Smooth muscle cell (in vitro differentiated cells): Measurements from ENCODE around the gene KLRF2. TPM values are rescaled to one million over a fixed set of nuclear protein-coding genes. Genes with fewer than 3 reads are reported as not detected.
A peak's percentile ranks its signal among the peaks of the same experiment; 100 is the strongest.

Experiments used
- DNase-seq: peaks from one replicate; lab custom pipeline; 2025; ENCODE audit not compliant: unreplicated experiment; lab: John Stamatoyannopoulos, UW
- H2AFZ ChIP-seq: fragments of 200-600 bp; sonication (generic); 2 replicates; pipeline ENCODE4 v1.6.0; 2016; ENCODE audit warnings: antibody characterized with exemption, low read depth, mild to moderate bottlenecking
- H3F3A ChIP-seq: fragments of 200-600 bp; sonication (generic); 2 replicates; pipeline ENCODE4 v1.6.0; 2017; ENCODE audit warnings: antibody characterized with exemption, low read depth
- H3K27ac ChIP-seq: fragments of 200-600 bp; sonication (generic); 2 replicates; pipeline ENCODE4 v1.5.1; 2016; ENCODE audit warnings: low read depth, mild to moderate bottlenecking
- H3K27me3 ChIP-seq: fragments of 200-600 bp; sonication (generic); 2 replicates; pipeline ENCODE4 v1.6.1; 2016; ENCODE audit warnings: low read depth, mild to moderate bottlenecking
- H3K36me3 ChIP-seq: fragments of 200-600 bp; sonication (generic); 2 replicates; pipeline ENCODE4 v1.5.1; 2016; ENCODE audit warnings: low read depth
- H3K4me1 ChIP-seq: fragments of 200-600 bp; sonication (generic); 2 replicates; pipeline ENCODE4 v1.5.1; 2016; ENCODE audit warnings: low read depth
- H3K4me2 ChIP-seq: fragments of 200-600 bp; sonication (generic); 2 replicates; pipeline ENCODE4 v1.6.0; 2016; ENCODE audit warnings: mild to moderate bottlenecking
- H3K4me3 ChIP-seq: fragments of 200-600 bp; sonication (generic); 2 replicates; pipeline ENCODE4 v1.5.1; 2016; ENCODE audit warnings: mild to moderate bottlenecking
- H3K79me2 ChIP-seq: fragments of 200-600 bp; sonication (generic); 2 replicates; pipeline ENCODE4 v1.6.0; 2016; ENCODE audit warnings: low read depth, mild to moderate bottlenecking
- H3K9ac ChIP-seq: fragments of 200-600 bp; sonication (generic); 2 replicates; pipeline ENCODE4 v1.6.0; 2016; ENCODE audit warnings: low read depth
- H3K9me3 ChIP-seq: fragments of 200-600 bp; sonication (generic); replicated peaks from 2 replicates; pipeline ENCODE4 v1.5.1; 2016; ENCODE audit warnings: low read depth
- H4K20me1 ChIP-seq: fragments of 200-600 bp; sonication (generic); 2 replicates; pipeline ENCODE4 v1.6.0; 2016; ENCODE audit warnings: low read depth
- WGBS: methylation state at CpG from one replicate; pipeline ENCODE4 v1.1.7; 2016; ENCODE audit warnings: low lambda C conversion rate; 5-methylcytosine and 5-hydroxymethylcytosine counted together
- polyA plus RNA-seq: library from polyadenylated mRNA; unstranded; fragments of >200 nt; fragmentation: Nextera tagmentation; extraction: Ambion mirVana; gene quantifications from 2 replicates; pipeline ENCODE4 v1.2.1, GENCODE V29; 2016
- total RNA-seq: library from RNA; depleted of rRNA; stranded (reverse); fragments of >200 nt; gene quantifications from 2 replicates; pipeline ENCODE4 v1.2.3, GENCODE V29; 2014
- TF ChIP-seq, protein P1 (sequence below): fragments of 200-600 bp; sonication (generic); IDR thresholded peaks from 2 replicates; pipeline ENCODE4 v1.5.1; 2017; ENCODE audit warnings: borderline replicate concordance, mild to moderate bottlenecking, antibody characterized with exemption; ENCODE audit not compliant: insufficient read depth, poor library complexity, severe bottlenecking

The KLRF2 gene
- total and polyA plus RNA-seq, 2 experiments from 2014 or later: not detected

DNA sequence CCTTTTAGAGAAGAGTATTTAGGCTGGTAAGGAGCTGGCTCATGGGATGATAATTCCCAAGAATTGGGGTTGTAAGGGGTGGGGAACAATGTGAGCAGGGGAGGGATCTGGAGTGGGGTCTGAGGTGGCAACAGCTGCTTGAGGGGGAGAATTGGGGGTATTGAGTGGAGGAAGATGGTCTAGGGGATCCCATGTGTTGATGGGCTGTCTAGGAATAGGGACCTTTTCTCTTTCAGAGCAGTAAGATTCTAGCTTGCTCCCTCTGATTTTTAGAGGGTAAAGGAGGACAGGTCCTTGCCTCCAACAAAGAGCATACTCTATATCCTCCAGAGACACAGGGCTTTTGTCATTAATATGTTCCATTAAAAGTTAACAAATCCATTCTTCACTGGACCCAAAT, 28.4 kb downstream of the KLRF2 start:
- H3K4me2 ChIP-seq: peak overlapping the region; percentile 85

DNA sequence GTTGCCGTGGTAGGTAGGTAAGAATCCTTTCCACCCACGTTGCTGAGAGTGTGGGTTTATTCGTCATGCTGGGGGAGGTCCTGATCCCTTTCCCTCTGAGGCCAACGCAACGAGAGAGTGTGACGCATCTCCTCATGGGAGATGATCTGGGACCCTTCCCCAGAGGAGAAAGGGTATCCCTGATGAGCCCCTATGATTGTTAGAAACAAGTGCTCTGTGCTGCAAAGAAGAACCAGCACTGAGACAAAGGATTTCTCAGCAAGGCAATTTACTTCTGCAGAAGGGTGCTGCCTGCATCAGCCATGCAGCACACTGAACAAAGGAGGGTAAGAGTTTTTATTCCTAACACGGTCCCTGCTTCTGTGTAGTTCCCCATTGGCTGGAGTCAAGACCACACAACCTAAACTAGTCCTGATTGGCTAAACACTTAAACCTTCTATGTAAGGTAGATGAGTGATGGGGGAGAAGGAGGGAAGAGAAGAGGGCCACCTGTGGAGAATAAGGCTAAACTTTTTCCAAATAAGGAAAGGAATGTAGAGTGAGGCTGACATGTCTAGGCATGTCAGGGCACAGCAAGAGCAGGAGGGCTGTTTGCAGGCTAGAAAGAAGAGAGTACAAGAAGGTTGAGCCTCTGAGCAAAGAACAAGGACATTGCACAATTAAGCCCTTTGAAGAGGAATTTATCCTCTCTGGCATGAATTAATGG, 29.6 kb downstream of the KLRF2 start:
- Histone ChIP-seq H2AFZ (no peak overlapping the region), H3K9me3 (no peaks in the 10 kb centered on the region), H3K4me3 (peak overlapping the region; percentile 48), H3K36me3 (no peaks in the 10 kb centered on the region), H3K27me3 (no peaks in the 10 kb centered on the region), H3K9ac (peak overlapping the region; percentile 92), H3K79me2 (peaks cover 15% of the 10 kb centered on the region), H3K4me1 (peaks cover 43% of the 10 kb centered on the region), H4K20me1 (peaks cover 15% of the 10 kb centered on the region), H3K27ac (peak overlapping the region; percentile 97), H3F3A (peaks cover 13% of the 10 kb centered on the region), H3K4me2 (peak overlapping the region; percentile 85)
- 58% methylated on average over 7 of the region's 7 CpGs for WGBS
- TF ChIP-seq, protein P1, sequence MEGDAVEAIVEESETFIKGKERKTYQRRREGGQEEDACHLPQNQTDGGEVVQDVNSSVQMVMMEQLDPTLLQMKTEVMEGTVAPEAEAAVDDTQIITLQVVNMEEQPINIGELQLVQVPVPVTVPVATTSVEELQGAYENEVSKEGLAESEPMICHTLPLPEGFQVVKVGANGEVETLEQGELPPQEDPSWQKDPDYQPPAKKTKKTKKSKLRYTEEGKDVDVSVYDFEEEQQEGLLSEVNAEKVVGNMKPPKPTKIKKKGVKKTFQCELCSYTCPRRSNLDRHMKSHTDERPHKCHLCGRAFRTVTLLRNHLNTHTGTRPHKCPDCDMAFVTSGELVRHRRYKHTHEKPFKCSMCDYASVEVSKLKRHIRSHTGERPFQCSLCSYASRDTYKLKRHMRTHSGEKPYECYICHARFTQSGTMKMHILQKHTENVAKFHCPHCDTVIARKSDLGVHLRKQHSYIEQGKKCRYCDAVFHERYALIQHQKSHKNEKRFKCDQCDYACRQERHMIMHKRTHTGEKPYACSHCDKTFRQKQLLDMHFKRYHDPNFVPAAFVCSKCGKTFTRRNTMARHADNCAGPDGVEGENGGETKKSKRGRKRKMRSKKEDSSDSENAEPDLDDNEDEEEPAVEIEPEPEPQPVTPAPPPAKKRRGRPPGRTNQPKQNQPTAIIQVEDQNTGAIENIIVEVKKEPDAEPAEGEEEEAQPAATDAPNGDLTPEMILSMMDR: no peak
- DNase-seq: no peak

More for the DNA sequence above, 28.4 kb downstream of the KLRF2 start:
- H4K20me1 ChIP-seq: peaks cover 16% of the 10 kb centered on the region
- H3F3A ChIP-seq: peaks cover 13% of the 10 kb centered on the region
- peak overlapping the region; percentile 48 for H3K4me3 ChIP-seq
- H3K9ac ChIP-seq: peak overlapping the region; percentile 92
- DNase-seq: no peak
- no peaks in the 10 kb centered on the region for H3K36me3 ChIP-seq
- H3K4me1 ChIP-seq: peaks cover 44% of the 10 kb centered on the region
- TF ChIP-seq, protein P1: no peak
- no peaks in the 10 kb centered on the region for H3K9me3 ChIP-seq
- peaks cover 15% of the 10 kb centered on the region for H3K79me2 ChIP-seq
- peak overlapping the region; percentile 59 for H2AFZ ChIP-seq
- H3K27me3 ChIP-seq: no peaks in the 10 kb centered on the region
- peak overlapping the region; percentile 97 for H3K27ac ChIP-seq

DNA sequence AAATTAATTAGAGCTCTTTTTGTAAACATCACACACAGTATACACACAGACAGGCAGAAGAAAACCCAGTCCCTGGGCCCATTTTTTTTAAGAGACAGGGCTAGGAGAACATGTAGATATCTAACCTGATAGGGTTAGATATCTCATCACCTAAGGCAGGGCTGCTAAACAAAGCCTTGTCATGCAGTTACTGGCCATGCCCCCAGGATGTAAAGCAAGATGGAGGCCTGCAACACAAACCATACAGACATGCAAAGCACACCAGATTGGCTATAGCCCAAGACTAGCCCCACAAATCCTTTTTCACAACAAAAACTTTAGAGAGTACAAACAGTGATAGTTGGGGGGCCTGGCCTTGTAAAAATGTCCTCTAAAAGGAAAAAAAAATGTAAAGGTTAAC, 30.4 kb downstream of the KLRF2 start:
- Histone ChIP-seq H4K20me1 (peaks cover 9% of the 10 kb centered on the region), H2AFZ (peak overlapping the region; percentile 33), H3K27ac (peak overlapping the region; percentile 97), H3K4me3 (no peak overlapping the region), H3K27me3 (no peaks in the 10 kb centered on the region), H3K79me2 (peaks cover 15% of the 10 kb centered on the region), H3K9ac (peak overlapping the region; percentile 92), H3K4me2 (peak overlapping the region; percentile 64), H3K4me1 (peaks cover 36% of the 10 kb centered on the region), H3F3A (peaks cover 13% of the 10 kb centered on the region), H3K9me3 (no peaks in the 10 kb centered on the region), H3K36me3 (no peaks in the 10 kb centered on the region)
- TF ChIP-seq, protein P1: no peak
- no peak for DNase-seq

DNA sequence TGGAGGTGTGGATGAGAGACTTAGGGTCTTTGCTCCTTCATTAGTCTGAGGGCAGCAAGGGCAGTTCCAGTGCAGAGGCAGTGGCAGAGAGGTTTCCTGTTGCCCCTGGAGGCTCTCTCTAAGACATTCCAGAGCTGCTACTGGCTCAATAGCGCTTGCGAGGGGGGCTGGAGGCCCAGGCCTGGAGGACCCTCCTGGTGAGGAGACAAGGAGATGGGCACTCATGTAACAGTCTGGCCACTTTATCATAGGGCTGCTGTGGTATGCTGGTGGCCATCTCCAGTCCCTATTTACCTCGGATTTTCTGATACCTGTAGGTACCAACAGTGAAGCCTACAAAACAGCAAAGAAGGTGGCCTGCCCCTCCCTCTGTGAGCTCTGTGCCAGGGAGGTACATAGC, 38.2 kb downstream of the KLRF2 start:
- no peak overlapping the region for H3K4me3 ChIP-seq
- no peaks in the 10 kb centered on the region for H3K9me3 ChIP-seq
- H3K4me2 ChIP-seq: no peak overlapping the region
- H3F3A ChIP-seq: no peaks in the 10 kb centered on the region
- H3K4me1 ChIP-seq: no peaks in the 10 kb centered on the region
- H4K20me1 ChIP-seq: no peaks in the 10 kb centered on the region
- H3K79me2 ChIP-seq: no peaks in the 10 kb centered on the region
- no peaks in the 10 kb centered on the region for H3K27me3 ChIP-seq
- WGBS: 96% methylated on average over 3 of the region's 3 CpGs
- no peak overlapping the region for H3K9ac ChIP-seq
- no peaks in the 10 kb centered on the region for H3K36me3 ChIP-seq
- no peak overlapping the region for H3K27ac ChIP-seq
- no peak for DNase-seq
- TF ChIP-seq, protein P1: no peak
- H2AFZ ChIP-seq: no peak overlapping the region
